Liver (tissue), 9 donors: Measurements from ENCODE around the gene ZNF45. TPM values are rescaled to one million over a fixed set of nuclear protein-coding genes. Genes with fewer than 3 reads are reported as not detected.

Source experiments
- DNase-seq: peaks from one replicate; pipeline ENCODE4 v3.0.0-alpha.2; 2017; ENCODE audit warnings: low spot score
- H3K27ac ChIP-seq, 2 donors: one replicate each; pipeline ENCODE4 v1.7.0; 2013; ENCODE audit warnings: inconsistent platforms in 2 of 2, low read length in 2 of 2, control low read depth in 1 of 2, low read depth in 1 of 2, mild to moderate bottlenecking in 1 of 2
- H3K27me3 ChIP-seq, 4 donors: one replicate each; pipeline versions ENCODE4 v1.6.1 to v1.7.0; 2013; ENCODE audit warnings: low read length in 3 of 4, inconsistent platforms in 1 of 4, mild to moderate bottlenecking in 1 of 4, moderate library complexity in 1 of 4; ENCODE audit not compliant: control insufficient read depth in 4 of 4, insufficient read depth in 4 of 4
- H3K36me3 ChIP-seq, 4 donors: one replicate each; pipeline versions ENCODE4 v1.6.1 to v1.7.0; 2013; ENCODE audit warnings: low read length in 3 of 4, mild to moderate bottlenecking in 3 of 4, low read depth in 1 of 4, moderate library complexity in 1 of 4; ENCODE audit not compliant: control insufficient read depth in 4 of 4, insufficient read depth in 3 of 4
- H3K4me1 ChIP-seq, 4 donors: one replicate each; pipeline versions ENCODE4 v1.6.1 to v1.7.0; 2013; ENCODE audit warnings: low read length in 3 of 4, mild to moderate bottlenecking in 3 of 4, moderate library complexity in 1 of 4; ENCODE audit not compliant: control insufficient read depth in 4 of 4, insufficient read depth in 4 of 4
- H3K4me3 ChIP-seq, 3 donors: one replicate each; pipeline versions ENCODE4 v1.6.1 to v1.7.0; 2013; ENCODE audit warnings: low read length in 3 of 3, control low read depth in 1 of 3, low read depth in 1 of 3, mild to moderate bottlenecking in 1 of 3
- H3K9ac ChIP-seq, 2 donors: one replicate each; pipeline ENCODE4 v1.7.0; 2013; ENCODE audit warnings: low read length in 2 of 2, mild to moderate bottlenecking in 2 of 2, moderate library complexity in 2 of 2, control low read depth in 1 of 2, low read depth in 1 of 2
- H3K9me3 ChIP-seq, 4 donors: one replicate each; pipeline versions ENCODE4 v1.6.1 to v1.7.0; 2013; ENCODE audit warnings: low read length in 3 of 4; ENCODE audit not compliant: control insufficient read depth in 4 of 4
- ATF3 ChIP-seq: IDR thresholded peaks from 2 replicates; pipeline ENCODE4 v1.6.1; 2016; ENCODE audit warnings: antibody characterized with exemption
- CTCF ChIP-seq: fragments of 150-350 bp; IDR thresholded peaks from 2 replicates; pipeline ENCODE4 v1.5.1; 2017; ENCODE audit warnings: improper control_type of control experiment, low read depth, low read length; ENCODE audit not compliant: missing input control
- EGR1 ChIP-seq, 2 donors: IDR thresholded peaks; 2 replicates each; pipeline ENCODE4 v1.6.1; 2016 to 2018; ENCODE audit warnings: antibody characterized with exemption in 2 of 2, low read depth in 2 of 2
- FOXA2 ChIP-seq: IDR thresholded peaks from 2 replicates; pipeline ENCODE4 v1.6.1; 2016; ENCODE audit warnings: antibody characterized with exemption
- GABPA ChIP-seq, 2 donors: IDR thresholded peaks in 1 of 2; conservative IDR thresholded peaks in 1 of 2; 2 replicates each; pipeline ENCODE4 v1.6.1; 2016; ENCODE audit warnings: antibody characterized with exemption in 2 of 2, mild to moderate bottlenecking in 1 of 2, moderate library complexity in 1 of 2
- HNF4A ChIP-seq, 2 donors: conservative IDR thresholded peaks; 2 replicates each; pipeline ENCODE4 v1.6.1; 2016; ENCODE audit warnings: antibody characterized with exemption in 2 of 2, mild to moderate bottlenecking in 2 of 2
- HNF4G ChIP-seq: IDR thresholded peaks from 2 replicates; pipeline ENCODE4 v1.6.1; 2016; ENCODE audit warnings: antibody characterized with exemption
- JUND ChIP-seq, 2 donors: IDR thresholded peaks; 2 replicates each; pipeline ENCODE4 v1.6.1; 2016; ENCODE audit warnings: antibody characterized with exemption in 2 of 2
- NR2F2 ChIP-seq: IDR thresholded peaks from 2 replicates; pipeline ENCODE4 v1.6.1; 2016; ENCODE audit warnings: antibody characterized with exemption
- RAD21 ChIP-seq, 2 donors: IDR thresholded peaks; 2 replicates each; pipeline ENCODE4 v1.6.1; 2016; ENCODE audit warnings: antibody characterized with exemption in 2 of 2, mild to moderate bottlenecking in 2 of 2
- REST ChIP-seq: IDR thresholded peaks from 2 replicates; pipeline ENCODE4 v1.6.1; 2016; ENCODE audit warnings: antibody characterized with exemption, mild to moderate bottlenecking
- RXRA ChIP-seq, 2 donors: IDR thresholded peaks; 2 replicates each; pipeline ENCODE4 v1.6.1; 2017 to 2018; ENCODE audit warnings: antibody characterized with exemption in 2 of 2, mild to moderate bottlenecking in 1 of 2
- SP1 ChIP-seq: IDR thresholded peaks from 2 replicates; pipeline ENCODE4 v1.6.1; 2018; ENCODE audit warnings: antibody characterized with exemption, mild to moderate bottlenecking
- TAF1 ChIP-seq: conservative IDR thresholded peaks from 2 replicates; pipeline ENCODE4 v1.6.1; 2016; ENCODE audit warnings: antibody characterized with exemption, mild to moderate bottlenecking
- YY1 ChIP-seq: IDR thresholded peaks from 2 replicates; pipeline ENCODE4 v1.6.1; 2016; ENCODE audit warnings: antibody characterized with exemption, mild to moderate bottlenecking
- ZBTB33 ChIP-seq: IDR thresholded peaks from 2 replicates; pipeline ENCODE4 v1.6.1; 2016; ENCODE audit warnings: antibody characterized with exemption
- WGBS: extraction: QIAGEN DNeasy Blood & Tissue Kit; methylation state at CpG from one replicate; pipeline ENCODE4 v1.1.7; 2013; 5-methylcytosine and 5-hydroxymethylcytosine counted together
- polyA plus RNA-seq, 2 donors: library from polyadenylated mRNA; stranded (reverse) in 1 of 2; unstranded in 1 of 2; fragments of 200-250 nt in 1 of 2; fragments of >200 nt in 1 of 2; fragmentation: Nextera tagmentation in 1 of 2; extraction: Ambion mirVana in 1 of 2; gene quantifications; one replicate each; pipeline versions ENCODE4 v1.2.1 to v1.2.3, GENCODE V29; 2013 to 2015
- total RNA-seq, 2 donors: library from RNA; depleted of rRNA; stranded (reverse); fragments of >200 nt; gene quantifications; one replicate each; pipeline ENCODE4 v1.2.3, GENCODE V29; 2014
- TF ChIP-seq, protein P1 (sequence below): IDR thresholded peaks from 2 replicates; pipeline ENCODE4 v1.6.1; 2016; ENCODE audit warnings: antibody characterized with exemption
- donor health status: healthy.
- donor health status: healthy.
- donor health status: healthy.
- donor health status: healthy.
- donor health status: healthy.

Gene ZNF45
- total and polyA plus RNA-seq, 4 donors, result 1.5 to 11.1 (median 4.3) TPM

GRCh38 chr19:43960411-43960810, 25.3 kb upstream of the ZNF45 start:
- H3K27me3 ChIP-seq, result no peaks in the 10 kb centered on the region
- no peak for DNase-seq
- H3K36me3 ChIP-seq, result peaks cover 2 to 27% (median 25%) of the 10 kb centered on the region in 4 donors
- peaks cover 0 to 11% (median 0%) of the 10 kb centered on the region in 4 donors for H3K4me1 ChIP-seq
- H3K9ac ChIP-seq, result no peak overlapping the region
- H3K9me3 ChIP-seq, result peaks cover 39 to 81% (median 68%) of the 10 kb centered on the region in 4 donors
- WGBS, result 74% methylated on average over 4 of the region's 4 CpGs
- TF ChIP-seq RXRA (IDR thresholded peaks at IDR 0.05), result no peak
- TF ChIP-seq CTCF, result no peak
- TF ChIP-seq RAD21 (IDR thresholded peaks at IDR 0.05), result no peak
- no peak for TF ChIP-seq HNF4G
- TF ChIP-seq YY1, result no peak
- no peak for TF ChIP-seq ATF3
- TF ChIP-seq EGR1 (IDR thresholded peaks at IDR 0.05; ENCODE audit: low read depth in 2 of 2), result no peak
- TF ChIP-seq TAF1, result no peak
- TF ChIP-seq ZBTB33, result no peak
- TF ChIP-seq NR2F2, result no peak
- no peak for TF ChIP-seq SP1
- no peak for TF ChIP-seq REST
- no peak for TF ChIP-seq FOXA2
- no peak for TF ChIP-seq JUND (IDR thresholded peaks at IDR 0.05)
- peak overlapping the region in 2 of 3 donors; percentile 52 to 56 for H3K4me3 ChIP-seq
- H3K27ac ChIP-seq, result no peak overlapping the region

- Histone ChIP-seq H3K9ac (no peak overlapping the region), H3K4me1 (peaks cover 0 to 11% (median 0%) of the 10 kb centered on the region in 4 donors), H3K27me3 (no peaks in the 10 kb centered on the region), H3K9me3 (peaks cover 36 to 76% (median 62%) of the 10 kb centered on the region in 4 donors), H3K36me3 (peaks cover 2 to 18% (median 9%) of the 10 kb centered on the region in 4 donors), H3K27ac (no peak overlapping the region), H3K4me3 (peak overlapping the region in 2 of 3 donors; percentile 35 to 57)
- 56% methylated on average over 3 of the region's 3 CpGs for whole genome bisulfite sequencing
- no peak for DNase-seq
- no peak for TF ChIP-seq RXRA (IDR thresholded peaks at IDR 0.05)
- no peak for TF ChIP-seq SP1
- TF ChIP-seq GABPA (IDR thresholded peaks at IDR 0.05 in 1 of 2, conservative IDR thresholded peaks at IDR 0.05 in 1 of 2), result peak in 1 of 2 donors; percentile 46
- TF ChIP-seq, protein P1, sequence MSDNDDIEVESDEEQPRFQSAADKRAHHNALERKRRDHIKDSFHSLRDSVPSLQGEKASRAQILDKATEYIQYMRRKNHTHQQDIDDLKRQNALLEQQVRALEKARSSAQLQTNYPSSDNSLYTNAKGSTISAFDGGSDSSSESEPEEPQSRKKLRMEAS, result peak; percentile 26
- TF ChIP-seq HNF4A (conservative IDR thresholded peaks at IDR 0.05), result peak in 1 of 2 donors; percentile 41
- peak; percentile 28 for TF ChIP-seq FOXA2
- peak; percentile 23 for TF ChIP-seq YY1
Measured at GRCh38 chr19:43957891-43958290, 22.8 kb upstream of the ZNF45 start.
